D721Med (cell line): Measurements from ENCODE around the gene SCUBE3.

Experiments
- DNase-seq: peaks from one replicate; pipeline ENCODE4 v3.0.0; 2011; ENCODE audit warnings: low spot score; ENCODE audit not compliant: insufficient read length
- FAIRE-seq: peaks from 2 replicates; lab custom pipeline; 2011; peaks lifted over from hg19 to GRCh38; lab: Jason Lieb, UNC
- TF ChIP-seq, protein P1 (sequence below): IDR thresholded peaks from 2 replicates; pipeline ENCODE4 v1.5.1; 2012; ENCODE audit warnings: mild to moderate bottlenecking, control low read depth; ENCODE audit not compliant: insufficient read depth; ENCODE audit errors: missing control alignments

The SCUBE3 gene

DNA sequence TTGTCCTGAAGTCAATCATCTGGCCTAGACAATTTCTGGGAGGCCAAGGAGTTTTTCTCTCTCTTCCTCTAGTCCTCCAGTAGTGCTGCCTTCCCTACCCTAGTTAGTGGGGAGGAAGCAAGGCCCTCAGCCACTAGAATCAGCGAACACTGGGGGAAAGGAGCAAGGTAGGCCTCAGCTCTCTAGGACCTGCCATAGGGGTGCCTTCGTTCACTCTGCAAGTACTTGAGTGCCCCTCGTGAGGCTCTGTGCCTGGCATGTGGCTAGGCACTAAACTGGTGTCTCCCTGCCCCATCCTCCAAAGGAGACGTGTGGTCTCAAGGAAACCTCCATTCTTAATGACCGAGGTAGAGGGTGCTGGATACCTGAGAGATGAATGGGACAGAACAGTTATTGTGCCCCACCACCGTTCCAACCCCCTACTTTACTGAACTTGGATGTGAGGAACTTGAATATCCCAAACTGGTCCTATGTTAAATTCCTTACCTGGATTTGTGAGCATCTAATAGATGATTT lies 84.9 kb downstream of the SCUBE3 start:
- no peak for DNase-seq
- TF ChIP-seq, protein P1, sequence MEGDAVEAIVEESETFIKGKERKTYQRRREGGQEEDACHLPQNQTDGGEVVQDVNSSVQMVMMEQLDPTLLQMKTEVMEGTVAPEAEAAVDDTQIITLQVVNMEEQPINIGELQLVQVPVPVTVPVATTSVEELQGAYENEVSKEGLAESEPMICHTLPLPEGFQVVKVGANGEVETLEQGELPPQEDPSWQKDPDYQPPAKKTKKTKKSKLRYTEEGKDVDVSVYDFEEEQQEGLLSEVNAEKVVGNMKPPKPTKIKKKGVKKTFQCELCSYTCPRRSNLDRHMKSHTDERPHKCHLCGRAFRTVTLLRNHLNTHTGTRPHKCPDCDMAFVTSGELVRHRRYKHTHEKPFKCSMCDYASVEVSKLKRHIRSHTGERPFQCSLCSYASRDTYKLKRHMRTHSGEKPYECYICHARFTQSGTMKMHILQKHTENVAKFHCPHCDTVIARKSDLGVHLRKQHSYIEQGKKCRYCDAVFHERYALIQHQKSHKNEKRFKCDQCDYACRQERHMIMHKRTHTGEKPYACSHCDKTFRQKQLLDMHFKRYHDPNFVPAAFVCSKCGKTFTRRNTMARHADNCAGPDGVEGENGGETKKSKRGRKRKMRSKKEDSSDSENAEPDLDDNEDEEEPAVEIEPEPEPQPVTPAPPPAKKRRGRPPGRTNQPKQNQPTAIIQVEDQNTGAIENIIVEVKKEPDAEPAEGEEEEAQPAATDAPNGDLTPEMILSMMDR = no peak
- FAIRE-seq = no peak

DNA sequence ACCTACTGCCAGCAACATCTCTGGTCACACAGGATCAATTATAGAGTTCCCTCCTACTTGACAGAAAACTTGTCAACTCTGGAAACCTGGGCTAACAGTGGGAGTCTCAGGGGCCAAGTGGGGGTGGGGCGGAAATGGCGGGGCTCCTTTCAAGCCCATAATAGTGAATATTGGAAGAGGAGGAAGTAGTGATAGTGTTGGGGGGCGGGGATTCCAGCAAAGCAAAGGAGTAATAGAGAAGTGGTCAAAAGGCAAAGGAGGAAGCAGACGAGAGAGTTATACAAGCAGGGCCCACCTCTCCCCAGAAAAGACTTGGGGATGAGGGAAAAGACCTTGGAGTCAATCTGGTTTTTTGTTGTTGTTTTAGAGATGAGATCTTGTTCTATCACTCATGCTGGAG lies 85.9 kb downstream of the SCUBE3 start:
- DNase-seq = no peak
- no peak for FAIRE-seq
- TF ChIP-seq, protein P1 = no peak

DNA sequence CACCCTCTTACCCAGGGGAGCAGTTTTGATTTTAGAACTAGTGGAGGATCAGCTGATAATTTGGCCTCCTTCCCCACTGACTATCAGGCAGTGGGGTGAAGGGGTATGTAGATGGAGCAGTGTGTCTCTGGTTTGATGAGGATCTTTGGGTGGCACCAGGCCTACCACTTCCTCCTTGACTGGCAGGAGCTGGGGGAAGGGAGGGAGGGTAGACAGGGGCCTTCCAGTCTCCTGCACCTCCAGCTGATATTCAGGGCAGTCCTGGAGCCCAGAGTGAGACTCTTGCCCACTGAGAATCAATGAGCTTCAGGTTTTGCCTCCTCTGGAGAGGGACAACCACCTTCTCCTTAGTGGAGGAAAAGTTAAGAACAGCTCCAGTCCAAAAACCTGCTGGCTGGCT lies 87.1 kb downstream of the SCUBE3 start:
- DNase-seq = no peak
- TF ChIP-seq, protein P1 = no peak
- no peak for FAIRE-seq
